Stomach (tissue), 9 donors: ENCODE data around the gene SHLD1. TPM values are rescaled to one million over a fixed set of nuclear protein-coding genes. Genes with fewer than 3 reads are reported as not detected.

Experiments used
- DNase-seq, 2 donors: peaks; one replicate each; pipeline versions ENCODE4 v3.0.0 to v3.0.0-alpha.2; 2013 to 2019
- H3K27ac ChIP-seq, 5 donors: fragments of 200-600 bp in 4 of 5; sonication (generic) in 4 of 5; one replicate each; pipeline ENCODE4 v1.5.1; 2013 to 2019; ENCODE audit warnings: mild to moderate bottlenecking in 1 of 5, moderate library complexity in 1 of 5
- H3K27me3 ChIP-seq, 3 donors: fragments of 200-600 bp; sonication (generic); one replicate each; pipeline ENCODE4 v1.5.1; 2017 to 2019; ENCODE audit warnings: mixed run types in 1 of 3
- H3K36me3 ChIP-seq, 4 donors: fragments of 200-600 bp; sonication (generic); 1 replicate in 3 of 4; 2 replicates in 1 of 4; pipeline ENCODE4 v1.5.1; 2016 to 2019
- H3K4me1 ChIP-seq, 4 donors: fragments of 200-600 bp; sonication (generic); one replicate each; pipeline ENCODE4 v1.5.1; 2016 to 2019
- H3K4me3 ChIP-seq, 4 donors: fragments of 200-600 bp; sonication (generic) in 3 of 4; one replicate each; pipeline ENCODE4 v1.5.1; 2016 to 2019; ENCODE audit warnings: mild to moderate bottlenecking in 1 of 4
- H3K9me3 ChIP-seq, 4 donors: fragments of 200-600 bp; sonication (generic); one replicate each; pipeline ENCODE4 v1.5.1; 2016 to 2019
- EP300 ChIP-seq: sonication (generic); formaldehyde crosslinking; IDR thresholded peaks from one replicate; pipeline ENCODE4 v1.6.1; 2017; ENCODE audit warnings: antibody characterized with exemption
- POLR2A ChIP-seq, 4 donors: fragments of 450-650 bp; IDR thresholded peaks; one replicate each; pipeline ENCODE4 v1.6.1; 2016; ENCODE audit warnings: antibody characterized with exemption in 4 of 4, control low read depth in 2 of 4, mild to moderate bottlenecking in 1 of 4, moderate library complexity in 1 of 4
- POLR2AphosphoS5 ChIP-seq, 3 donors: sonication (generic); formaldehyde crosslinking; IDR thresholded peaks; one replicate each; pipeline ENCODE4 v1.6.1; 2016; ENCODE audit warnings: antibody characterized with exemption in 3 of 3
- WGBS, 5 donors: extraction: QIAGEN DNeasy Blood & Tissue Kit in 3 of 5; methylation state at CpG; one replicate each; pipeline versions ENCODE4 v1.1.5 to v1.1.7; 2013 to 2018; 5-methylcytosine and 5-hydroxymethylcytosine counted together
- intact Hi-C: fragments of 100-400 bp; cut with DNase I; formaldehyde crosslinking; loops from one replicate; pipeline ENCODE4 v1.15.1; 2023; ENCODE audit warnings: low total_unique reads
- polyA plus RNA-seq, 3 donors: library from polyadenylated mRNA; stranded (reverse); fragments of 200-250 nt; gene quantifications; one replicate each; pipeline ENCODE4 v1.2.3, GENCODE V29; 2013
- total RNA-seq, 5 donors: library from RNA; depleted of rRNA; stranded (reverse); fragments of >200 nt; gene quantifications; one replicate each; pipeline versions ENCODE4 v1.1.0 to v1.2.3, GENCODE V29; 2014 to 2016
- TF ChIP-seq, protein P1 (sequence below), 7 experiments: fragments of 450-650 bp in 4 of 7; fragments of 200-600 bp in 3 of 7; sonication (generic) in 3 of 7; IDR thresholded peaks; one replicate each; pipeline ENCODE4 v1.5.1; 2016 to 2019; ENCODE audit warnings: antibody characterized with exemption in 7 of 7, control low read depth in 2 of 7, mild to moderate bottlenecking in 1 of 7
- donor health status: healthy with polysubstance abuse.
- donor health status: Bipolar disorder and iron deficiency.
- donor health status: healthy.

SHLD1 gene
- total and polyA plus RNA-seq, 8 donors: 1.3 to 10.5 (median 3.5) TPM; not detected in 1

- DNase-seq: no peak
- Histone ChIP-seq H3K27ac (no peak overlapping the region), H3K36me3 (no peaks in the 10 kb centered on the region), H3K27me3 (no peaks in the 10 kb centered on the region), H3K9me3 (no peaks in the 10 kb centered on the region), H3K4me3 (no peak overlapping the region), H3K4me1 (peaks cover 0 to 9% (median 4%) of the 10 kb centered on the region in 4 donors)
- intact Hi-C loops: no loop called here
- TF ChIP-seq, protein P1, sequence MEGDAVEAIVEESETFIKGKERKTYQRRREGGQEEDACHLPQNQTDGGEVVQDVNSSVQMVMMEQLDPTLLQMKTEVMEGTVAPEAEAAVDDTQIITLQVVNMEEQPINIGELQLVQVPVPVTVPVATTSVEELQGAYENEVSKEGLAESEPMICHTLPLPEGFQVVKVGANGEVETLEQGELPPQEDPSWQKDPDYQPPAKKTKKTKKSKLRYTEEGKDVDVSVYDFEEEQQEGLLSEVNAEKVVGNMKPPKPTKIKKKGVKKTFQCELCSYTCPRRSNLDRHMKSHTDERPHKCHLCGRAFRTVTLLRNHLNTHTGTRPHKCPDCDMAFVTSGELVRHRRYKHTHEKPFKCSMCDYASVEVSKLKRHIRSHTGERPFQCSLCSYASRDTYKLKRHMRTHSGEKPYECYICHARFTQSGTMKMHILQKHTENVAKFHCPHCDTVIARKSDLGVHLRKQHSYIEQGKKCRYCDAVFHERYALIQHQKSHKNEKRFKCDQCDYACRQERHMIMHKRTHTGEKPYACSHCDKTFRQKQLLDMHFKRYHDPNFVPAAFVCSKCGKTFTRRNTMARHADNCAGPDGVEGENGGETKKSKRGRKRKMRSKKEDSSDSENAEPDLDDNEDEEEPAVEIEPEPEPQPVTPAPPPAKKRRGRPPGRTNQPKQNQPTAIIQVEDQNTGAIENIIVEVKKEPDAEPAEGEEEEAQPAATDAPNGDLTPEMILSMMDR (IDR thresholded peaks at IDR 0.05): no peak
- TF ChIP-seq POLR2A (IDR thresholded peaks at IDR 0.05): no peak
- no peak for TF ChIP-seq EP300
- WGBS, 5 donors: 81 to 89% (median 84%) methylated on average over 4 of the region's 4 CpGs
Observed at GRCh38 chr20:5821627-5822215, 71.5 kb downstream of the SHLD1 start.

GRCh38 chr20:5822569-5822968 is 72.4 kb downstream of the SHLD1 start:
- H3K4me1 ChIP-seq: peaks cover 0 to 9% (median 4%) of the 10 kb centered on the region in 4 donors
- TF ChIP-seq POLR2A (IDR thresholded peaks at IDR 0.05): no peak
- no peak for TF ChIP-seq EP300
- TF ChIP-seq POLR2AphosphoS5 (IDR thresholded peaks at IDR 0.05): no peak
- TF ChIP-seq, protein P1 (IDR thresholded peaks at IDR 0.05): no peak
- intact Hi-C loops: no loop called here
- no peaks in the 10 kb centered on the region for H3K9me3 ChIP-seq
- no peak for DNase-seq
- H3K4me3 ChIP-seq: no peak overlapping the region
- no peak overlapping the region for H3K27ac ChIP-seq
- 58 to 73% (median 63%) methylated on average over 3 of the region's 3 CpGs for WGBS, 5 donors
- H3K27me3 ChIP-seq: no peaks in the 10 kb centered on the region
- no peaks in the 10 kb centered on the region for H3K36me3 ChIP-seq

- TF ChIP-seq EP300 (no peak), POLR2A (IDR thresholded peaks at IDR 0.05) (no peak), POLR2AphosphoS5 (IDR thresholded peaks at IDR 0.05) (no peak)
- TF ChIP-seq, protein P1 (IDR thresholded peaks at IDR 0.05): no peak
- Histone ChIP-seq H3K4me1 (peaks cover 0 to 9% (median 4%) of the 10 kb centered on the region in 4 donors), H3K27ac (no peak overlapping the region), H3K4me3 (no peak overlapping the region), H3K9me3 (no peaks in the 10 kb centered on the region), H3K27me3 (no peaks in the 10 kb centered on the region), H3K36me3 (no peaks in the 10 kb centered on the region)
- no peak for DNase-seq
- intact Hi-C loops: no loop called here
- 58 to 70% (median 65%) methylated on average over 9 of the region's 9 CpGs for WGBS, 5 donors
Observed at GRCh38 chr20:5825130-5825719, 75.0 kb downstream of the SHLD1 start.

- DNase-seq: no peak
- WGBS, 5 donors: 80 to 90% (median 86%) methylated on average over 14 to 15 of the region's 15 CpGs
- H3K27ac ChIP-seq: no peak overlapping the region
- H3K27me3 ChIP-seq: no peaks in the 10 kb centered on the region
- no peaks in the 10 kb centered on the region for H3K36me3 ChIP-seq
- intact Hi-C loops: no loop called here
- H3K4me3 ChIP-seq: no peak overlapping the region
- TF ChIP-seq, protein P1 (IDR thresholded peaks at IDR 0.05): no peak
- TF ChIP-seq POLR2A (IDR thresholded peaks at IDR 0.05) (no peak), POLR2AphosphoS5 (IDR thresholded peaks at IDR 0.05) (no peak), EP300 (no peak)
- H3K4me1 ChIP-seq: peaks cover 0 to 9% (median 4%) of the 10 kb centered on the region in 4 donors
- H3K9me3 ChIP-seq: no peaks in the 10 kb centered on the region
Observed at GRCh38 chr20:5827098-5827853, 77.1 kb downstream of the SHLD1 start.
